Erythroblast (primary cell): Measurements from ENCODE around the gene EVC.

Source experiments
- GATA1 ChIP-seq: IDR thresholded peaks from 2 replicates; pipeline ENCODE4 v1.6.1; 2011; ENCODE audit warnings: low read depth, mild to moderate bottlenecking, control low read depth, low read length, moderate library complexity
- POLR2A ChIP-seq: IDR thresholded peaks from 2 replicates; pipeline ENCODE4 v1.6.1; 2011; ENCODE audit warnings: mild to moderate bottlenecking, low read length

- no peak for TF ChIP-seq POLR2A
- no peak for TF ChIP-seq GATA1
Observed at GRCh38 chr4:5742968-5743367, 32.0 kb downstream of the EVC start.
